Effector memory CD8-positive, alpha-beta T cell (primary cell): Measurements from ENCODE around the gene GET4.
"Not testable (repeated sequence)": the region's sequence is repeated elsewhere in the genome, so short reads cannot be mapped to it uniquely, and the experiment has no call there.

Experiments used
- ATAC-seq: fragments of 150-1000 bp; cut with Tn5 transposase; replicated peaks from 2 replicates; pipeline ENCODE4 v1.10.0; 2021; ENCODE audit warnings: mild to moderate bottlenecking, moderate library complexity
- DNase-seq, 3 experiments: peaks; one replicate each; pipeline ENCODE4 v3.0.0; 2021
- H3K27ac Mint-ChIP-seq, 2 donors: one replicate each; pipeline ENCODE4 v1.8.0; 2022; ENCODE audit warnings: mild to moderate bottlenecking in 2 of 2, mixed read lengths in 2 of 2, moderate library complexity in 2 of 2
- H3K27me3 Mint-ChIP-seq, 2 donors: one replicate each; pipeline ENCODE4 v1.8.0; 2022; ENCODE audit warnings: mixed read lengths in 2 of 2
- H3K36me3 Mint-ChIP-seq: one replicate; pipeline ENCODE4 v1.8.0; 2022; ENCODE audit warnings: mild to moderate bottlenecking, moderate library complexity, mixed read lengths; ENCODE audit not compliant: insufficient read depth
- H3K4me1 Mint-ChIP-seq, 2 donors: one replicate each; pipeline ENCODE4 v1.8.0; 2022; ENCODE audit warnings: low read depth in 2 of 2, mixed read lengths in 2 of 2
- H3K4me3 Mint-ChIP-seq, 2 donors: one replicate each; pipeline ENCODE4 v1.8.0; 2022; ENCODE audit warnings: mild to moderate bottlenecking in 2 of 2, mixed read lengths in 2 of 2, moderate library complexity in 2 of 2
- H3K9me3 Mint-ChIP-seq, 2 donors: one replicate each; pipeline ENCODE4 v1.8.0; 2022; ENCODE audit warnings: mixed read lengths in 2 of 2

GET4 gene

GRCh38 chr7:935874-936385 is 59.6 kb downstream of the GET4 start:
- Mint-ChIP-seq H3K4me1 (peaks cover 17 to 20% of the 10 kb centered on the region in 2 donors), H3K27ac (peak overlapping the region; percentile 52 to 86), H3K9me3 (no peaks in the 10 kb centered on the region), H3K27me3 (no peaks in the 10 kb centered on the region), H3K4me3 (peak overlapping the region in 1 of 2 donors; percentile 25), H3K36me3 (peaks cover 9% of the 10 kb centered on the region)
- no peak for ATAC-seq
- no peak for DNase-seq

DNA sequence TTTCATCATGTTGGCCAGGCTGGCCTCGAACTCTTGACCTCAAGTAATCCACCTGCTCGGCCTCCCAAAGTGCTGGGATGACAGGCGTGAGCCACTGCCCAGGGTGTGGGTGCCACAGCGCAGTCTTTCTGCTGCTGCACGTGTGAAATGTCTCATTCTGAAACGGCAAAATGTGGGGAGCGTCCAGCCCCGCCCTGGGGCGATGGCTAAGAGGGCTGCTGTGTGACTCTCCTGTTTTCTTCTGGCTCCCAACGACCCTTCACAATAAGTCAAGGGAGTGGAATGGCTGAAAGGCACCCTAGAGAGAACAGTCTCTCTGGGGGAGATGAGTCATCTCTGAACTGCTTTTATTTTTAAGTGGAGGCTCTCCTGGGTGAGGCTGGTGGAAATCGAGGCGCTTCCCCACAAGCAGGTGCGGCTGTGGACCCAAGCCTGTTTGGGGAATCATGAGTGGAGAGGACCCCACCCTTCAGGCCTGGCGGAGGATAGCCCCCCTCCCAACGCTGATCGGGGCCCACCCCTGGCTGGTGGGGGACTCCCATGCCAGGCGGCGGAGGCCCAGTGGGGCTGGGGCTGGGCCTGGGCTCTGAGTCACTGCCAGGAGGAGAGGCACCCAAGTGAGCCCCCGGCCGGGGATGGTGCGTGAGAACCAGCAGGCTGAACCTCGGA is 60.2 kb downstream of the GET4 start:
- Mint-ChIP-seq H3K9me3 (no peaks in the 10 kb centered on the region), H3K36me3 (peaks cover 9% of the 10 kb centered on the region), H3K27ac (peak overlapping the region; percentile 52 to 86), H3K4me1 (peaks cover 17 to 24% of the 10 kb centered on the region in 2 donors), H3K4me3 (peak overlapping the region; percentile 17 to 25), H3K27me3 (no peaks in the 10 kb centered on the region)
- DNase-seq (no peak), ATAC-seq (peak; percentile 41)

DNA sequence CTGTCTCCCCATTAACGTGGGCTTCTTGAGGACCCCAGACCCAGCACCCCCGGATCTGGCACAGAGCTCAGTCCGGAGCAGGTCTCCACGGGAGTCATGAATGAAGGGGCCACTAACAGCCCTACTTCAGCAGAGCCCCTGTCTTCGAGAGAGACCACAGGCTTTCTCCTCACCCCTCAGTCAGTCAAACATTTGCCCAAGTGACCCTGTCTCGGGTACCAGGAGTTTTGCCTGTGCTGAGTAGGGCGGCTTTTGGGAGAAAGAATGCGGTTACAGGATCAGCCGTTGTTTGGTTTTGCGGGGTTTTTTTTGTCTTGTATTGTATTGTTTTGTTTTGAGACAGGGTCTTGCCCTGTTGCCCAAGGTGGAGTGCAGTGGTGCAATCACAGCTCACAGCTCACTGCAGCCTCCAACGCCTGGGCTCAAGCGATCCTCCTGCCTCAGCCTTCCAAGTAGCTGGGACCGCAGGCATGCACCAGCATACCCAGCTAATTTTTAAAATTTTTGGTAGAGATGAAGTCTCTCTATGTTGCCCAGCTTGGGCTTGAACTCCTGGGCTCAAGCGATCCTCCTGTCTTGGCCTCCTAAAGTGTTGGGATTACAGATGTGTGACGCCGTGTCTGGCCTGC is 61.6 kb downstream of the GET4 start:
- H3K27ac Mint-ChIP-seq, result no peak overlapping the region
- ATAC-seq (no peak), DNase-seq (no peak)
- peaks cover 22 to 31% of the 10 kb centered on the region in 2 donors for H3K4me1 Mint-ChIP-seq
- H3K4me3 Mint-ChIP-seq, result peak overlapping the region in 1 of 2 donors; percentile 6
- H3K9me3 Mint-ChIP-seq, result no peaks in the 10 kb centered on the region
- peaks cover 9% of the 10 kb centered on the region for H3K36me3 Mint-ChIP-seq
- no peaks in the 10 kb centered on the region for H3K27me3 Mint-ChIP-seq

DNA sequence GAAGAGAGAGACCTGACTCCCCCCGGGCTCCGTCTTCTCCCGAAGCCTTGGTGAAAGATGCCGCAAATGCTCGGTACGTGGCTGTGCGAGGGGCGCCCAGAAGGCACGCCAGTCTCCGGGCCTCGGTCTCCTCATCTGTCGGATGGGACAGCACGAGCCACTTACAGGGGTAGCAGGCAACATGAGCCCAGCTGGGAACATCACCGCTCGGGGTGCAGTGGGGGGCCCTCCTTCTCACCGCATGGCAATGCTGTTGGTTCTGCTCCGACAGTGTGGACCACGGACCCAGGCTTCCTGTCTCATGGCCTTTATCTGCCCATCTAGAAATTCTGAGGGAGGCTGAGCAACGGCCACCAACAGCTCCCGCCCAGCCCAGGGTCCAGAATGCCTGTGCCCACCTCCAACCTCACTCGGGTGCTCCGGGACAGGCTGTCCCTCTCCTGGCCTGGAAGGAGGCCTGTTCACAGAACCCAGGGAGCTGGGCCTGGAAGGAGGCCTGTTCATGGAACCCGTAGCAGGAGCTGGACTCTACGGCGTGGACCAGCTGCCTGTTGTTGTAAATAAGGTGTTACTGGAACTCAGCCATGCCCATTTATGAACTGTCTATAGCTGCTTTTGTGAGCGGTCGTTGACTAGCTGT is 62.3 kb downstream of the GET4 start:
- no peaks in the 10 kb centered on the region for H3K9me3 Mint-ChIP-seq
- no peak overlapping the region for H3K4me3 Mint-ChIP-seq
- H3K36me3 Mint-ChIP-seq, result peaks cover 9% of the 10 kb centered on the region
- peaks cover 22 to 31% of the 10 kb centered on the region in 2 donors for H3K4me1 Mint-ChIP-seq
- H3K27ac Mint-ChIP-seq, result no peak overlapping the region
- no peak for DNase-seq
- no peak for ATAC-seq
- no peaks in the 10 kb centered on the region for H3K27me3 Mint-ChIP-seq

DNA sequence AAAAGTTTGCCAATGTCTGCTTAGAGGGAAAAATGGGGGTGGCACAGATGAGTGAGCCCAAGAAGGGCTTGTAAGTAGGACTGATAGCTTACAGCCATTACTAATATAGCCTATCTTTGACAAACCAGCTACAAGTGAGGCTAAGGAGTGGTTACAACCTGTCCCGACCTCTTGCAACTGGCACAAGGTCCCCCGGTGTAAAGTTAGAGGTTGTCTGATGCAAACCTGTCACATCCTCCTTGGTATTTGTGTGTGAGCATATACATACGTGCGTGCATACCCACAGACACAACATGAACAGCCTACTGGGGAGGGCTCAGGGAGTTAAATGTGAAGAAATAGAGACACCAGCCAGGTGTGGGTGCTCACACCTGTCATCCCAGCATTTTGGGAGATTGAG is 63.5 kb downstream of the GET4 start:
- DNase-seq, result no peak
- peak overlapping the region in 1 of 2 donors; percentile 52 for H3K27ac Mint-ChIP-seq
- no peaks in the 10 kb centered on the region for H3K9me3 Mint-ChIP-seq
- peak; percentile 71 for ATAC-seq
- H3K36me3 Mint-ChIP-seq, result peaks cover 9% of the 10 kb centered on the region
- peaks cover 22 to 31% of the 10 kb centered on the region in 2 donors for H3K4me1 Mint-ChIP-seq
- peak overlapping the region; percentile 14 to 33 for H3K4me3 Mint-ChIP-seq
- H3K27me3 Mint-ChIP-seq, result no peaks in the 10 kb centered on the region

GRCh38 chr7:940599-941408 is 64.5 kb downstream of the GET4 start:
- Mint-ChIP-seq H3K4me3 (no peak overlapping the region), H3K4me1 (peaks cover 21 to 31% of the 10 kb centered on the region in 2 donors), H3K27me3 (no peaks in the 10 kb centered on the region), H3K36me3 (peaks cover 9% of the 10 kb centered on the region), H3K27ac (peak overlapping the region in 1 of 2 donors; percentile 25), H3K9me3 (no peaks in the 10 kb centered on the region)
- no peak for DNase-seq
- ATAC-seq, result no peak

- H3K9me3 Mint-ChIP-seq, H3K27ac Mint-ChIP-seq, H3K27me3 Mint-ChIP-seq, H3K4me3 Mint-ChIP-seq, H3K36me3 Mint-ChIP-seq, DNase-seq, ATAC-seq: not testable (repeated sequence)
- peaks cover 20 to 30% of the 10 kb centered on the region in 2 donors for H3K4me1 Mint-ChIP-seq
Measured at GRCh38 chr7:943793-944192, 67.4 kb downstream of the GET4 start.

- Mint-ChIP-seq H3K27ac (no peak overlapping the region), H3K4me1 (peaks cover 25 to 28% of the 10 kb centered on the region in 2 donors)
Measured at GRCh38 chr7:944744-945143, 68.4 kb downstream of the GET4 start.

GRCh38 chr7:945147-945555 is 68.8 kb downstream of the GET4 start:
- H3K9me3 Mint-ChIP-seq, result no peaks in the 10 kb centered on the region
- H3K27ac Mint-ChIP-seq, result no peak overlapping the region
- DNase-seq (no peak), ATAC-seq (no peak)
- peaks cover 3% of the 10 kb centered on the region for H3K36me3 Mint-ChIP-seq
- H3K4me3 Mint-ChIP-seq, result no peak overlapping the region
- H3K4me1 Mint-ChIP-seq, result peaks cover 28% of the 10 kb centered on the region in 2 donors
- no peaks in the 10 kb centered on the region for H3K27me3 Mint-ChIP-seq

More at GRCh38 chr7:944744-945143, 68.4 kb downstream of the GET4 start:
- Mint-ChIP-seq H3K4me3 (no peak overlapping the region), H3K9me3 (no peaks in the 10 kb centered on the region), H3K27me3 (no peaks in the 10 kb centered on the region), H3K36me3 (peaks cover 3% of the 10 kb centered on the region)
- ATAC-seq, result no peak
- no peak for DNase-seq

- no peak overlapping the region for H3K27ac Mint-ChIP-seq
- peaks cover 6% of the 10 kb centered on the region for H3K36me3 Mint-ChIP-seq
- H3K27me3 Mint-ChIP-seq, result no peaks in the 10 kb centered on the region
- no peaks in the 10 kb centered on the region for H3K9me3 Mint-ChIP-seq
- DNase-seq, result no peak
- H3K4me1 Mint-ChIP-seq, result peaks cover 26 to 28% of the 10 kb centered on the region in 2 donors
- no peak for ATAC-seq
- H3K4me3 Mint-ChIP-seq, result no peak overlapping the region
Measured at GRCh38 chr7:945556-946255, 69.4 kb downstream of the GET4 start.
